IMR-90 (cell line): Measurements from ENCODE around the gene VWA8.

Experiments used
- CEBPB ChIP-seq: IDR thresholded peaks from 2 replicates; pipeline ENCODE4 v1.6.1; 2012; ENCODE audit warnings: low read depth, low read length, improper control_type of control experiment
- CTCF ChIP-seq: conservative IDR thresholded peaks from 2 replicates; pipeline ENCODE4 v1.5.1; 2012; ENCODE audit warnings: mild to moderate bottlenecking, low read depth, low read length, improper control_type of control experiment

- peak; percentile 74 for TF ChIP-seq CEBPB
- no peak for TF ChIP-seq CTCF
Observed at GRCh38 chr13:42001580-42001979, 40.7 kb upstream of the VWA8 start.
